ENCODE results near the gene CEMP1.

DNA sequence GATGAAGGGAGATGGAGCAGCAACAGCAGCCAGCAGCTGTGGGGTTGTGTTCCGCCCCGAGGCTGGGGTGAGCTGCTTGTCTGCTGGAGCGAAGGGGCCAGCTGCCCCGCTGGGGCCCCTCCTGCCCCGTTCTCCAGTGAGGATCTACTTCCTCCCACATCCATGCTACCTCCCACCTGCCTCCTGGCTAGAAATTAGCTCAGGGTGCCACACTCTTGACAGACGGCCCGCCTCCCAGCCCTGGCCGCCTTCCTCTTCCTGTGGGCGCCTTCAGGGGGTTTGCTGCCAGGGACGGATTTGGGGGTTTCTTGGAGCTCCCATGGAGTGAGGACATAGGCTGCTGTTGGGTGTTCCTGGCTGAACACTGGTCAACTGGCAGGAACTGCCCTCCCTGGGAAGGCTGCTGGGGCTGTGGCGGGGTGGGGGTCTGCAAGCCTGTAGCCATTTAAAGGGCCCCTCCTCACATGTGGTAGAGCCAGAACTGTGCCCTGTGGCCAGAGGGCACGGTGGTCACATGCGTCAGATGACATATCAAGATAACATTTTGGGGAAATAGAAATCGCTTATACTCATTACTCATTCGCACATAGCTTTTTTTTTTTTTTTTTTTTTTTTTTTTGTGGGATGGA is 43.2 kb downstream of the CEMP1 start:
- TF ChIP-seq, protein P1, sequence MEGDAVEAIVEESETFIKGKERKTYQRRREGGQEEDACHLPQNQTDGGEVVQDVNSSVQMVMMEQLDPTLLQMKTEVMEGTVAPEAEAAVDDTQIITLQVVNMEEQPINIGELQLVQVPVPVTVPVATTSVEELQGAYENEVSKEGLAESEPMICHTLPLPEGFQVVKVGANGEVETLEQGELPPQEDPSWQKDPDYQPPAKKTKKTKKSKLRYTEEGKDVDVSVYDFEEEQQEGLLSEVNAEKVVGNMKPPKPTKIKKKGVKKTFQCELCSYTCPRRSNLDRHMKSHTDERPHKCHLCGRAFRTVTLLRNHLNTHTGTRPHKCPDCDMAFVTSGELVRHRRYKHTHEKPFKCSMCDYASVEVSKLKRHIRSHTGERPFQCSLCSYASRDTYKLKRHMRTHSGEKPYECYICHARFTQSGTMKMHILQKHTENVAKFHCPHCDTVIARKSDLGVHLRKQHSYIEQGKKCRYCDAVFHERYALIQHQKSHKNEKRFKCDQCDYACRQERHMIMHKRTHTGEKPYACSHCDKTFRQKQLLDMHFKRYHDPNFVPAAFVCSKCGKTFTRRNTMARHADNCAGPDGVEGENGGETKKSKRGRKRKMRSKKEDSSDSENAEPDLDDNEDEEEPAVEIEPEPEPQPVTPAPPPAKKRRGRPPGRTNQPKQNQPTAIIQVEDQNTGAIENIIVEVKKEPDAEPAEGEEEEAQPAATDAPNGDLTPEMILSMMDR (IDR thresholded peaks at IDR 0.05): no peak
- TF ChIP-seq EZH2 (IDR thresholded peaks at IDR 0.05): no peak

All from neural progenitor cell (in vitro differentiated cells).